OCI-LY7 (cell line): Measurements from ENCODE around the gene PDE2A.

Experiments
- EZH2phosphoT487 ChIP-seq: fragments of 200-600 bp; sonication (generic); IDR thresholded peaks from 2 replicates; pipeline ENCODE4 v1.6.1; 2018; ENCODE audit warnings: low read depth, borderline replicate concordance, mild to moderate bottlenecking, mixed run types, antibody characterized with exemption, low read length, moderate library complexity, mixed read lengths
- TF ChIP-seq, protein P1 (sequence below): fragments of 200-600 bp; sonication (generic); conservative IDR thresholded peaks from 2 replicates; pipeline ENCODE4 v1.5.1; 2014; ENCODE audit warnings: mild to moderate bottlenecking, antibody characterized with exemption, low read length, moderate library complexity, mixed read lengths

DNA sequence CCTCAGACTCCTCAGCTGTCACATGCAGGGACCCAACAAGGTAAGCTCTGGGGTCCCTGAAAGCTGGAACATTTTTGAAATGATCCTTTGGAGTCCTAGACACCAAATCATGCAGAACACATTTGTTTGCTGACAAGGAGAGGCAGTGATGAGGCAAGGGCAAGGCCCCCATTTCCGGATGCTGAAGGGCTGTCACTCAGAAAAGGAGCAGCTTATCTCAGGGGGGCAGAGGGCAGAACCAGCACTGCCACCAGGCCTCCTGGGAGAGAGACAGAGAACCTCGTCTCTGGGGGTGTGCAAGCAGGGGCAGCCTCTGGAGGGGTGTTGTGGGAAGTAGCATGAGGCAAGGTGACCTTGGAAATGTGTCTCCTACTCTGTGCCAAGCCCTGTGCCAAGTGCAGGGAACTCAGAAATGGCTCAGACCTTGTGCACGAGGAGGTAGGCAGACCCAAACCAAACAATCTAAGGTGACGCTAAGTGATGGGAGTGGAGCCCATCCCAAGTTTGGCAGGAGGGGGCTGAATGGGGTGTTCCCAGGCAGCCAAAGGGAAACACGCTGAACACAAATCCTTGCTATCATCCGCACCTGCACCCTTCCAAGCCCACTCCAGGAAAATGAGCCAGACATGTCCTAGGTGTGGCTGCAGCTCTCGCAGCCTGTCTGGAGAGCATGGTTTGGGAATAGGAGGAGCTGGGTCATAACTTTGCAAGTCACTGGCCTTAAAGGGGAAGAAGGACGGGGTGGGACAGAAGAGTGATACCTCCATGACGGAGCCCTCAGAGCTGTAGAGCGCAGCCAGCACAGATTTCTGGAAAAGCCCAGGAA, 94.2 kb downstream of the PDE2A start:
- TF ChIP-seq, protein P1, sequence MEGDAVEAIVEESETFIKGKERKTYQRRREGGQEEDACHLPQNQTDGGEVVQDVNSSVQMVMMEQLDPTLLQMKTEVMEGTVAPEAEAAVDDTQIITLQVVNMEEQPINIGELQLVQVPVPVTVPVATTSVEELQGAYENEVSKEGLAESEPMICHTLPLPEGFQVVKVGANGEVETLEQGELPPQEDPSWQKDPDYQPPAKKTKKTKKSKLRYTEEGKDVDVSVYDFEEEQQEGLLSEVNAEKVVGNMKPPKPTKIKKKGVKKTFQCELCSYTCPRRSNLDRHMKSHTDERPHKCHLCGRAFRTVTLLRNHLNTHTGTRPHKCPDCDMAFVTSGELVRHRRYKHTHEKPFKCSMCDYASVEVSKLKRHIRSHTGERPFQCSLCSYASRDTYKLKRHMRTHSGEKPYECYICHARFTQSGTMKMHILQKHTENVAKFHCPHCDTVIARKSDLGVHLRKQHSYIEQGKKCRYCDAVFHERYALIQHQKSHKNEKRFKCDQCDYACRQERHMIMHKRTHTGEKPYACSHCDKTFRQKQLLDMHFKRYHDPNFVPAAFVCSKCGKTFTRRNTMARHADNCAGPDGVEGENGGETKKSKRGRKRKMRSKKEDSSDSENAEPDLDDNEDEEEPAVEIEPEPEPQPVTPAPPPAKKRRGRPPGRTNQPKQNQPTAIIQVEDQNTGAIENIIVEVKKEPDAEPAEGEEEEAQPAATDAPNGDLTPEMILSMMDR: no peak
- TF ChIP-seq EZH2phosphoT487: no peak
